SU-DHL-6 (cell line): ENCODE results near the gene STK16.

ENCODE experiments used
- H2AFZ ChIP-seq: fragments of 200-600 bp; sonication (generic); 2 replicates; pipeline ENCODE4 v1.6.1; 2014; ENCODE audit warnings: low read depth, mild to moderate bottlenecking, moderate library complexity, mixed read lengths, antibody characterized with exemption, low read length; ENCODE audit not compliant: severe bottlenecking
- H3F3A ChIP-seq: fragments of 200-600 bp; shearing (Covaris generic); 2 replicates; pipeline ENCODE4 v1.6.0; 2016; ENCODE audit warnings: antibody characterized with exemption, mild to moderate bottlenecking; ENCODE audit not compliant: insufficient read depth
- H3K27ac ChIP-seq: fragments of 200-600 bp; sonication (generic); 2 replicates; pipeline ENCODE4 v1.5.1; 2016; ENCODE audit warnings: low read depth, mild to moderate bottlenecking, low read length, moderate library complexity, mixed read lengths
- H3K27me3 ChIP-seq: fragments of 200-600 bp; sonication (generic), shearing (Covaris generic); 2 replicates; pipeline ENCODE4 v1.6.0; 2014; ENCODE audit warnings: mild to moderate bottlenecking, low read length
- H3K36me3 ChIP-seq: fragments of 200-600 bp; sonication (generic); 2 replicates; pipeline ENCODE4 v1.6.1; 2014; ENCODE audit warnings: mild to moderate bottlenecking, low read length, mixed read lengths
- H3K4me2 ChIP-seq: fragments of 300-600, 200-600 bp; shearing (Covaris generic), sonication (generic); 2 replicates; pipeline ENCODE4 v1.6.0; 2014; ENCODE audit warnings: low read length, low read depth, mild to moderate bottlenecking; ENCODE audit not compliant: poor library complexity, severe bottlenecking
- H3K4me3 ChIP-seq: fragments of 200-600 bp; sonication (generic); 2 replicates; pipeline ENCODE4 v1.5.1; 2014; ENCODE audit warnings: antibody characterized with exemption, low read length, mild to moderate bottlenecking, mixed read lengths; ENCODE audit not compliant: insufficient read depth, poor library complexity, severe bottlenecking
- H3K79me2 ChIP-seq: fragments of 200-600 bp; sonication (generic); 2 replicates; pipeline ENCODE4 v1.6.1; 2014; ENCODE audit warnings: mild to moderate bottlenecking, low read length, moderate library complexity; ENCODE audit not compliant: insufficient read depth
- H3K9ac ChIP-seq: fragments of 200-600 bp; sonication (generic); 2 replicates; pipeline ENCODE4 v1.7.0; 2014; ENCODE audit warnings: mild to moderate bottlenecking, low read length
- H3K9me2 ChIP-seq: fragments of 200-600 bp; sonication (generic); replicated peaks from 2 replicates; pipeline ENCODE4 v1.6.1; 2014; ENCODE audit warnings: low read length; ENCODE audit not compliant: insufficient read depth
- H3K9me3 ChIP-seq: fragments of 200-600 bp; sonication (generic); 2 replicates; pipeline ENCODE4 v1.6.1; 2014; ENCODE audit warnings: low read length, mixed read lengths; ENCODE audit not compliant: insufficient read depth
- H4K20me1 ChIP-seq: fragments of 200-600 bp; sonication (generic); 2 replicates; pipeline ENCODE4 v1.6.1; 2014; ENCODE audit warnings: low read depth, mild to moderate bottlenecking, antibody characterized with exemption, low read length, moderate library complexity, mixed read lengths
- EZH2phosphoT487 ChIP-seq: fragments of 200-600 bp; sonication (generic), shearing (Covaris generic); conservative IDR thresholded peaks from 2 replicates; pipeline ENCODE4 v1.6.1; 2018; ENCODE audit warnings: mild to moderate bottlenecking, antibody characterized with exemption, low read length, moderate library complexity, mixed read lengths
- TF ChIP-seq, protein P1 (sequence below): fragments of 200-600 bp; sonication (generic); IDR thresholded peaks from one replicate; pipeline ENCODE4 v1.5.1; 2017; ENCODE audit warnings: antibody characterized with exemption, mild to moderate bottlenecking, low read length, moderate library complexity; ENCODE audit not compliant: insufficient read depth, poor library complexity, severe bottlenecking

The STK16 gene

DNA sequence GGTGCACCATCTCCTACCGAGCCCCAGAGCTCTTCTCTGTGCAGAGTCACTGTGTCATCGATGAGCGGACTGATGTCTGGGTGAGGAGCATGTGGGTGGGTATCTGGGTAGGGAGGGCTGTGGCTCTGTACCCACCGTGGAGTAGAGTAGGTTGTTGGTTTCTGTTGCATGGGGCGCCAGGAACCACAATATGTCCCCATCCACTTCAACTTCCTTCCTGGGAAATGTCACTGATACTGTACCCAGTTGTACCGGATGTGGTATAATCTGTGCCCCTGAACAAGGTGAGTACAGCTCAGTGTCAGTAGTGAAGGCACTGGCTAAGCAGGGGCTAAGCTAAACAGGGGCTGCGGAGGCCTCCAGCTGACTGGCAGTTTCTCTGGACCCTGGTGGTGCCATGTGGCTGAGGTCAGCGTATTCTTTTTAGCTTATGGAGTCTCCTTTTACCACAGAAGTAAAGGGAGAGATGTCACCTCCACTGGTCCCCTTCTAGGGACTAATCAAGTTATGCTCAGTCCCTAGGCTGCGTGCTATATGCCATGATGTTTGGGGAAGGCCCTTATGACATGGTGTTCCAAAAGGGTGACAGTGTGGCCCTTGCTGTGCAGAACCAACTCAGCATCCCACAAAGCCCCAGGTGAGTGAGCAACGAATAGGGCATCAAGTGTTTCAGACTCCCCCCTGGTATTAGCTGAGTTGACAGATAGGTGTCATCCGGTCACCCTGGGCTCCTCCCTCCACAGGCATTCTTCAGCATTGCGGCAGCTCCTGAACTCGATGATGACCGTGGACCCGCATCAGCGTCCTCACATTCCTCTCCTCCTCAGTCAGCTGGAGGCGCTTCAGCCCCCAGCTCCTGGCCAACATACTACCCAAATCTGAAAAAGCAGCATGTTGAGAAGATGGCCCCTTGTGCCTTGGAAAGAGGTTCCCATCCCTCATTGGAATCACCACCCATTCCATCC is 2.7 kb downstream of the STK16 start:
- Histone ChIP-seq H3K4me3 (no peak overlapping the region), H3K9ac (no peak overlapping the region), H3K9me3 (no peaks in the 10 kb centered on the region), H4K20me1 (no peaks in the 10 kb centered on the region), H3F3A (peaks cover 3% of the 10 kb centered on the region; the same call in 1 of the 2 replicates), H3K79me2 (peaks cover 15% of the 10 kb centered on the region; the same call in 1 of the 2 replicates), H3K9me2 (no peaks in the 10 kb centered on the region), H3K27me3 (no peaks in the 10 kb centered on the region), H3K4me2 (no peak overlapping the region), H2AFZ (no peak overlapping the region), H3K36me3 (no peaks in the 10 kb centered on the region), H3K27ac (peak overlapping the region; percentile 32; the same call in 1 of the 2 replicates)
- TF ChIP-seq, protein P1, sequence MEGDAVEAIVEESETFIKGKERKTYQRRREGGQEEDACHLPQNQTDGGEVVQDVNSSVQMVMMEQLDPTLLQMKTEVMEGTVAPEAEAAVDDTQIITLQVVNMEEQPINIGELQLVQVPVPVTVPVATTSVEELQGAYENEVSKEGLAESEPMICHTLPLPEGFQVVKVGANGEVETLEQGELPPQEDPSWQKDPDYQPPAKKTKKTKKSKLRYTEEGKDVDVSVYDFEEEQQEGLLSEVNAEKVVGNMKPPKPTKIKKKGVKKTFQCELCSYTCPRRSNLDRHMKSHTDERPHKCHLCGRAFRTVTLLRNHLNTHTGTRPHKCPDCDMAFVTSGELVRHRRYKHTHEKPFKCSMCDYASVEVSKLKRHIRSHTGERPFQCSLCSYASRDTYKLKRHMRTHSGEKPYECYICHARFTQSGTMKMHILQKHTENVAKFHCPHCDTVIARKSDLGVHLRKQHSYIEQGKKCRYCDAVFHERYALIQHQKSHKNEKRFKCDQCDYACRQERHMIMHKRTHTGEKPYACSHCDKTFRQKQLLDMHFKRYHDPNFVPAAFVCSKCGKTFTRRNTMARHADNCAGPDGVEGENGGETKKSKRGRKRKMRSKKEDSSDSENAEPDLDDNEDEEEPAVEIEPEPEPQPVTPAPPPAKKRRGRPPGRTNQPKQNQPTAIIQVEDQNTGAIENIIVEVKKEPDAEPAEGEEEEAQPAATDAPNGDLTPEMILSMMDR = no peak
- no peak for TF ChIP-seq EZH2phosphoT487

- Histone ChIP-seq H3K9me2 (no peaks in the 10 kb centered on the region), H2AFZ (no peak overlapping the region), H4K20me1 (no peaks in the 10 kb centered on the region), H3K27me3 (no peaks in the 10 kb centered on the region), H3K9me3 (no peaks in the 10 kb centered on the region), H3K36me3 (no peaks in the 10 kb centered on the region), H3K9ac (peak overlapping the region; percentile 29; the same call in 1 of the 2 replicates), H3K4me2 (peak overlapping the region; percentile 39), H3K79me2 (peaks cover 20% of the 10 kb centered on the region; the same call in 1 of the 2 replicates), H3K27ac (peak overlapping the region; percentile 66), H3K4me3 (no peak overlapping the region), H3F3A (peaks cover 3% of the 10 kb centered on the region; the same call in 1 of the 2 replicates)
- no peak for TF ChIP-seq EZH2phosphoT487
- TF ChIP-seq, protein P1 = no peak
Measured at GRCh38 chr2:219248845-219249202, 3.5 kb downstream of the STK16 start.

GRCh38 chr2:219249203-219249980 is 4.1 kb downstream of the STK16 start:
- TF ChIP-seq, protein P1 = no peak
- TF ChIP-seq EZH2phosphoT487 = no peak
- Histone ChIP-seq H3K4me2 (peak overlapping the region; percentile 39), H3K79me2 (peaks cover 20% of the 10 kb centered on the region; the same call in 1 of the 2 replicates), H3K36me3 (no peaks in the 10 kb centered on the region), H3K9me2 (no peaks in the 10 kb centered on the region), H3K9ac (peak overlapping the region; percentile 29; the same call in 1 of the 2 replicates), H2AFZ (no peak overlapping the region), H3K27ac (peak overlapping the region; percentile 66), H3K9me3 (no peaks in the 10 kb centered on the region), H3K4me3 (no peak overlapping the region), H3F3A (peaks cover 4% of the 10 kb centered on the region), H3K27me3 (no peaks in the 10 kb centered on the region), H4K20me1 (no peaks in the 10 kb centered on the region)
